Heart left ventricle (tissue), 13 donors: ENCODE data around the gene AGMO.
A peak's percentile ranks its signal among the peaks of the same experiment; 100 is the strongest.

Source experiments
- CTCF ChIP-seq, 12 donors: fragments of 200-600 bp; sonication (generic) in 4 of 12; IDR thresholded peaks; one replicate each; pipeline versions ENCODE4 v1.5.0 to v1.8.0; 2018 to 2022; ENCODE audit warnings: antibody characterized with exemption in 12 of 12, mild to moderate bottlenecking in 5 of 12
- POLR2A ChIP-seq, 2 donors: fragments of 450-650 bp; IDR thresholded peaks; one replicate each; pipeline ENCODE4 v1.6.1; 2017; ENCODE audit warnings: antibody characterized with exemption in 2 of 2, mild to moderate bottlenecking in 2 of 2, moderate library complexity in 2 of 2
- donor health status: ischemic (EF 13 %, LVEDD 7.1; RV severe dilation, severe dysfunction).
- donor health status: DM: no; HTN: yes; CAD: no.
- donor health status: DM: no; HTN: no; CAD: no.
- donor health status: ischemic (EF 25% LVEDD 6.9; RV normal size, moderate dysfunction).
- donor health status: ischemic (EF 25% LVEDD 5.7; RV mildly dilated, moderate dysfunction).
- donor health status: ischemic (EF 35%, LVEDD 5.7; RV mildly dilated, moderate dysfunction).
- donor health status: nonischemic (EF 11% LVEDD 7.7; RV severe dilation, severe dysfunction).
- donor health status: DM: yes; HTN: yes; CAD: no.
- donor health status: PGD.
- donor health status: ischemic (EF 29% LVEDD 5.4; RV normal size, mild dysfunction).
- donor health status: nonischemic (EF 23%, LVEDD 6.1; RV moderate dilation, normal function).

- TF ChIP-seq CTCF (IDR thresholded peaks at IDR 0.05) (peak in 8 of 12 donors; percentile 27 to 57 (median 46)), POLR2A (IDR thresholded peaks at IDR 0.05) (no peak)
Observed at GRCh38 chr7:15555381-15555859, 6.4 kb downstream of the AGMO start.
